Colonic mucosa (tissue), 4 donors: ENCODE results near the gene C2orf49. TPM values are rescaled to one million over a fixed set of nuclear protein-coding genes. Genes with fewer than 3 reads are reported as not detected.

Source experiments
- DNase-seq: peaks from one replicate; pipeline ENCODE4 v3.0.0-alpha.2; 2020
- H3K27ac ChIP-seq: fragments of 200-600 bp; one replicate; pipeline ENCODE4 v1.8.0; 2021
- H3K27me3 ChIP-seq: fragments of 200-600 bp; one replicate; pipeline ENCODE4 v1.8.0; 2021
- H3K36me3 ChIP-seq: fragments of 200-600 bp; one replicate; pipeline ENCODE4 v1.8.0; 2021
- H3K4me1 ChIP-seq: fragments of 200-600 bp; one replicate; pipeline ENCODE4 v1.8.0; 2021; ENCODE audit warnings: mild to moderate bottlenecking
- H3K4me3 ChIP-seq: fragments of 200-600 bp; one replicate; pipeline ENCODE4 v1.8.0; 2021
- H3K9ac ChIP-seq, 2 donors: one replicate each; pipeline ENCODE4 v1.7.0; 2013; ENCODE audit warnings: control low read depth in 2 of 2, low read depth in 2 of 2, low read length in 2 of 2
- H3K9me3 ChIP-seq: fragments of 200-600 bp; one replicate; pipeline ENCODE4 v1.8.0; 2021
- CTCF ChIP-seq: fragments of 200-600 bp; IDR thresholded peaks from one replicate; pipeline ENCODE4 v1.8.0; 2022; ENCODE audit warnings: antibody characterized with exemption, mild to moderate bottlenecking
- intact Hi-C: fragments of 100-400 bp; cut with DNase I; formaldehyde crosslinking; loops from one replicate; pipeline ENCODE4 v1.14.1; 2022
- total RNA-seq, 2 donors: library from RNA; stranded (reverse); fragmentation: NEBNext Ultra II Directional in 1 of 2; extraction: Animal tissue kit (Norgen Biotek cat#: 25700) in 1 of 2; gene quantifications; one replicate each; pipeline ENCODE4 v1.2.1, GENCODE V29; 2021
- donor health status: healthy.
- donor health status: DM: no; HTN: no; CAD: no.
- donor health status: DM: no; HTN: no; CAD: no.

C2orf49 gene
- total RNA-seq, 2 donors from 2014 or later: 11.9 to 17.4 TPM

GRCh38 chr2:105320651-105321215, 16.6 kb upstream of the C2orf49 start:
- H3K4me1 ChIP-seq: no peaks in the 10 kb centered on the region
- no peak overlapping the region for H3K4me3 ChIP-seq
- no peak overlapping the region for H3K9ac ChIP-seq
- H3K36me3 ChIP-seq: no peaks in the 10 kb centered on the region
- intact Hi-C loops: no loop called here
- no peaks in the 10 kb centered on the region for H3K9me3 ChIP-seq
- H3K27ac ChIP-seq: no peak overlapping the region
- DNase-seq: no peak
- H3K27me3 ChIP-seq: no peaks in the 10 kb centered on the region
- TF ChIP-seq CTCF: no peak

GRCh38 chr2:105321875-105322646, 15.3 kb upstream of the C2orf49 start:
- Histone ChIP-seq H3K9ac (no peak overlapping the region), H3K36me3 (no peaks in the 10 kb centered on the region), H3K27ac (no peak overlapping the region), H3K9me3 (no peaks in the 10 kb centered on the region), H3K27me3 (no peaks in the 10 kb centered on the region), H3K4me1 (no peaks in the 10 kb centered on the region), H3K4me3 (no peak overlapping the region)
- intact Hi-C loops: no loop called here
- DNase-seq: no peak
- no peak for TF ChIP-seq CTCF

GRCh38 chr2:105323111-105323510, 14.2 kb upstream of the C2orf49 start:
- H3K4me1 ChIP-seq: peaks cover 3% of the 10 kb centered on the region
- no peak for DNase-seq

DNA sequence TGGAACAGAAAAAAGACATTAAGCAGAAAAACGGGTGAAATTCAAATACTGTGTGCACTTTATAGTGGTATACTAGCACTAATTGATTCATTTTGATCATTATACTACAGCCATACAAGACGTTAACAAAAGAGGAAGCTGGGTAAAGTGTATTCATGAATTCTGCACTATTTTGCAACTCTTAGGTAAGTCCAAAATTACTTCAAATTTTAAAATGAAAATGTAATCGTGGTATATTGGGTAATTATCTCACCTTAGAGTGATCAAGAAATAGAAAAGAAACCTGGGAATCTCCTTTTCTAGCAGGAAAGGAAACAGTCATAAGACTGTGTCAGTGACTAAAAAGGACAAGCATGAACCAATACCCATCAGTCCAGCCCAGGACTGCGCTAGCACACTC, 13.2 kb upstream of the C2orf49 start:
- no peak for DNase-seq
- Histone ChIP-seq H3K27ac (no peak overlapping the region), H3K9ac (no peak overlapping the region), H3K4me3 (no peak overlapping the region), H3K4me1 (peaks cover 8% of the 10 kb centered on the region), H3K9me3 (no peaks in the 10 kb centered on the region), H3K36me3 (no peaks in the 10 kb centered on the region), H3K27me3 (no peaks in the 10 kb centered on the region)
- no peak for TF ChIP-seq CTCF
- intact Hi-C loops: no loop called here

More at GRCh38 chr2:105323111-105323510, 14.2 kb upstream of the C2orf49 start:
- H3K36me3 ChIP-seq: no peaks in the 10 kb centered on the region
- H3K9me3 ChIP-seq: no peaks in the 10 kb centered on the region
- intact Hi-C loops: no loop called here
- no peaks in the 10 kb centered on the region for H3K27me3 ChIP-seq
- no peak for TF ChIP-seq CTCF
- no peak overlapping the region for H3K27ac ChIP-seq
- no peak overlapping the region for H3K9ac ChIP-seq
- no peak overlapping the region for H3K4me3 ChIP-seq

GRCh38 chr2:105324732-105325131, 12.6 kb upstream of the C2orf49 start:
- TF ChIP-seq CTCF: no peak
- Histone ChIP-seq H3K27ac (no peak overlapping the region), H3K4me3 (no peak overlapping the region), H3K9ac (no peak overlapping the region), H3K4me1 (peaks cover 8% of the 10 kb centered on the region), H3K27me3 (no peaks in the 10 kb centered on the region), H3K36me3 (no peaks in the 10 kb centered on the region), H3K9me3 (no peaks in the 10 kb centered on the region)
- intact Hi-C loops: no loop called here
- no peak for DNase-seq
